Stimulated activated CD4-positive, alpha-beta T cell treated with anti-CD3 and anti-CD28 coated beads, Interleukin-12 subunit alpha, Interleukin-12 subunit beta, amount 100 ng/mL, for 24 hours (primary cell): ENCODE measurements around the gene OSBPL7.

Source experiments
- DNase-seq, 2 experiments: peaks; one replicate each; pipeline ENCODE4 v3.0.0-alpha.2; 2020; ENCODE audit warnings: low read depth in 2 of 2

The OSBPL7 gene, protein sequence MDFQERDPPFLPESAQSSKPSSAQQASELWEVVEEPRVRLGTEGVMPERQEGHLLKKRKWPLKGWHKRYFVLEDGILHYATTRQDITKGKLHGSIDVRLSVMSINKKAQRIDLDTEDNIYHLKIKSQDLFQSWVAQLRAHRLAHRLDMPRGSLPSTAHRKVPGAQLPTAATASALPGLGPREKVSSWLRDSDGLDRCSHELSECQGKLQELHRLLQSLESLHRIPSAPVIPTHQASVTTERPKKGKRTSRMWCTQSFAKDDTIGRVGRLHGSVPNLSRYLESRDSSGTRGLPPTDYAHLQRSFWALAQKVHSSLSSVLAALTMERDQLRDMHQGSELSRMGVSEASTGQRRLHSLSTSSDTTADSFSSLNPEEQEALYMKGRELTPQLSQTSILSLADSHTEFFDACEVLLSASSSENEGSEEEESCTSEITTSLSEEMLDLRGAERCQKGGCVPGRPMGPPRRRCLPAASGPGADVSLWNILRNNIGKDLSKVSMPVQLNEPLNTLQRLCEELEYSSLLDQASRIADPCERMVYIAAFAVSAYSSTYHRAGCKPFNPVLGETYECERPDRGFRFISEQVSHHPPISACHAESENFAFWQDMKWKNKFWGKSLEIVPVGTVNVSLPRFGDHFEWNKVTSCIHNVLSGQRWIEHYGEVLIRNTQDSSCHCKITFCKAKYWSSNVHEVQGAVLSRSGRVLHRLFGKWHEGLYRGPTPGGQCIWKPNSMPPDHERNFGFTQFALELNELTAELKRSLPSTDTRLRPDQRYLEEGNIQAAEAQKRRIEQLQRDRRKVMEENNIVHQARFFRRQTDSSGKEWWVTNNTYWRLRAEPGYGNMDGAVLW

DNA sequence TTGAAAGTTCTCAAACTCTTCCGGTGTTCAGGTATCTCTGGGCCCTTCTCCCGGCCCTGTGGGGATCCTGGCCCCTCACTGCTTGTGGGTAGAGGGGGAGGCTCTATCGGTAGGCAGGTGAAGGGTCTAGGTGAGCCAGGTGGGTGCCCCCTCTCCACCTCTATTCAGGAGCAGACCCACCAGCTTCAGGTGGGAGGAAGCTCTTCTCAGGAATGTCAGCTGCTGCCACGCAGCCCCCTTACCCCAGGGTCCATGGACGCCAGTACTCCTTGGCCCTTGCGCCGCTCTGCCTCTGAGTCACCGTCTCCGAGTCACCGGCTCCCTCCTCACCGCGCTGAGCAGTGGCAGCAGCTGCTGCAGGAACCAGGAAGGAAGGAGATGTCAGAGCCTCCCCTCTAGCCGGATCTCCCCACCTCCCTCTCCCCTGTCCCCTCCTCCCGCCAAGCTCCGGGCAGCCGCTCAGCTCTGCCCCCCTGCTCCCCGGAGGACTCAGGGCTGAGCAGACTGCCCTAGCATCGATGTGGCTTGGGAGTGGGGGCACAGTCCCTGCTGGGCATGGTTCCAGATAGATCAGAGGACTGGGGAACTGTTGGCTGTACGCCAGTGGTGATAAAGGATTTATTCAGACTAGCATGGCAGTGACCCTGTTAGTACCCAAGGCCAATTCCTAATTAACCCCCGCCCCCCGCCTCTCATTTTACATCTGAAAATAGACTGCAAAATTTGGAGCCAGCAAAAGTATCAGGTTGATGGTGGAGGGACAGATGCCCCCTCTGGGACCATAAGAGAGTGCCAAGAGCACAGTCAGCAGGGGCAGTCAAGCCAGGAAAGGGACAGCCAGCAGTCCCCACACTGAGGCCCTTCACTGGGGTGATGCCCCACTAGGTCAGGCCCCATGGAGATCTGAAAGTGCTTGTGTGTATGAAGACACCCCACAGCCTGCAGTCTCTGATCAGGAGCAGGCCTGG is at the start of gene OSBPL7:
Gene OSBPL7 (minus strand): TSS at position 371 of the 968 bp plus-strand sequence. CDS start 1,516 bp downstream, outside the sequence.
- DNase-seq = peak; percentile 52 to 58

DNA sequence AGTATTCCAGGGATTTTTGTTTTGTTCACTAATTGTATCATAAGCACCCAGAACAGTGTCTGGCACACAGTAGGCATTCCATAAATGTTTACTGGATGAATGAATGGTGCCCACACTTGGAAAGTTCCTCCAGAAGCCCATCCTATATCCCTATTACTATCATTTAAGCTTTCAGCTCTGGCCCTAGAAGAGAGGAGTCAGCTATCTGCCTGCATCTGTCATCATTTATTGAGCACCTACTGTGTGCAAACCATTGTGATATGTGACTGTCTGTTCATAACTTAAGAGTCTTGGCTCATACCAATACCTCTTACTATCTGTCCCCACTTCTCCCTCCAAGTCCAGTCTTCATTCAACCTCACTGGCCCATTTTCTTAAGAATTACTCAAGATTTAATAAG is 49.5 kb upstream of the OSBPL7 start:
- no peak for DNase-seq

DNA sequence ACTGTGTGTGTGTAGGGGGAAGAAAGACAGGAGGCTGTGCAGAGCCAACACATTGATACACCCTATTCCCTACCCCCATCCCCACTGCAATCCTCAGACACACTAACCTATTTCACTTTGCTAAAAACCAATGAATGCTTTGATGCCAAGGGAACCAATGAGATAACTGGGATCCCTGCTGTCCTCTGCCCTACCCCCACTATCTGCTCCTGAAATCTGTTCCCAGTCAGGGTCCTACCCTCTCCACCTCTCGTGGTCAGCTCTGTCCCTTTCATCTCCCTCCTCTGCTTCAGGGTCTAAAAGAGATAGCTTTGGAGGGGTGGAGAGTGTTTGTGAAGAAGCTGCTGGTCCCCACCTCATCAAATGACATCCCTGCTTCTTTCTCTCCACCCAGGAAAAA is 48.5 kb upstream of the OSBPL7 start:
- no peak for DNase-seq

DNA sequence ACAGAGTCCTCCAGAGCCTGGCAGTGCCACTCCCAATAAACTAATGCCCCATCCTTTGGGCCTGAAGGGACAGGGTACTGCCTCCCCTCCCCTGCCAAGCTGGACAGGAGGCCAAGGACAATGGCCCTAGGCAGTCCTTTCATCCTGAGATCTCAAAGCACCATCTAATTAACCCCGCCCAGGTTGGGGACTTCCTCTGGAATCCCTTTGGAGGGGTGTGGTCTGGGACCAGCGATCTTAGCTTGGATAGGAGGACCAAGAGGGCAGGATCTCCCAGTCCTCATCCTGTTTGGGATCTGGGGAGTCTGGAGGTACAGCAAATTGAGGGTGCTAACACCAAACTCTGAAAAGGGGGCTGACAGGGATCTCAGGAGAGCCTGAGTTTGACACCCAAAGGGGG is 47.5 kb upstream of the OSBPL7 start:
- no peak for DNase-seq

DNA sequence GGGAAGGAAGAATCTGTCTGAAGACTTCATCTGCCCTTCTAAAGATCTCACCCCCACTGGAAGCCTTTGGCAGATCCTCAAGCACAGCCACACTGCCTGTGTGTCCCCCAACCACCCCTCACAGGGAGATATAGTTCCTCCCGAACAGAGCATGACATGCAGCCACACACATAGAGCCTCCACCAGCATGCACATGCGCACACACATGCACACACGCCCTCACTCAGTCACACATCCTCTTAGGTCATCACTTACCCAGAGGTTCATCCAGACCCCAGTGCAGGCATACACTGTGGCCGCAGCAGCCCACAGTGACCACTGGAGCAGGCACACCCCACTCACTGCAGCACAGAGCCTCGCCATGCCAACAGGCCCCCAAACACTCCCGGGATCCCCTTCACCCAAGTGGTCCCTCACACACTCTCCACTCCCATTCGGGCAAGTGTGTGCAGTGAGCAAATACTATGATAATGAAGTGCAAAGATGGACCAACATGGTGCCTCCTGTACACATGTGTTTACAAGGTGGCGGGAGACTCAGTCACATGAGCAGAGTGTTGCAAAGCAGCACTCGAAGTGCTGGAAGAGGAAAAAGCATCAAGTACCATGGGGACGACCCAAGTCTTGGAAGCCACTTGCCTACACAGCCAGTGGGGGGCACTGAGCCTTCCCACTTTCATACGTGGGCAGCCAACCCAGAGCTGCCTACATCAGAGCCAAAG is 46.4 kb upstream of the OSBPL7 start:
- DNase-seq = no peak

DNA sequence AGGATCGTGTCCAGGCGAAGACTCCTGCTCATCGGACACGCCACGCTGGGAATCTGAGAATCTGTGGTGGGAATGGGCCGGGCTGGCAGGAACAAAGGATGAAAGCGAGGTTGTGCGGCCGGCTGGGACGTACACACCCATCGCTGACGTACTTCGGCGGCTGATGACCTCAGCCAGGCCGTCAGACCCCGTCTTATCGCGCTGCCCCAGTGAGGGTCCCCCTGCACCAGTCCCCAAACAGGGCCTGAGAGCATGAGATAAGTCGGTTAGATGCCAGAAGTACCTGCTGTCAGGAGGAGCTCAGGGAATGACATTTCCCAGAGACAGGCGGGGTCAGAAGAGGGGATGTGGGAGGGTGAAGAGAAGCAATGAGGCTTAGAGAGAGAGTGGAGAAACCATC is 45.3 kb upstream of the OSBPL7 start:
- DNase-seq = no peak

DNA sequence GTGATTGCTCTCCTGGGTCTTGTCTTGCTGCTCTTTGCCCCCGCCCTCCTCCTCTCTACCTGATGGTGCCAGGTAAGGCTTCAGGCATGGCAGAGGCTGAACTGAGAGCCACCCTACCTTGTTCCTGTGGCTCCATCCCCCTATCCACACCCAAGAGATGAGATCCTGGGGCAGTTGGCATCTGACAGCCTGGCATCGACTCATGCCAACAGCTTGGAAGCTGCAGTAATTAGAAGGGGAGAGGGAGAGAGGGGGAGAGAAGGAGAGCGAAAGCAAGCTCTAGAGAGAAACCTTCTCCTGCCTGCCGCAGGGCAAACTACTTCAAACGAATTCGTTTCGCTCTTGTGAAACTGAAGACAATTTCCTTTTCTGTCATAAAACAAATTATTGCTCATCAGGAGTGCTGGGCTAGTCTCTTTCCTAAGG is 43.2 kb upstream of the OSBPL7 start:
- DNase-seq = no peak

DNA sequence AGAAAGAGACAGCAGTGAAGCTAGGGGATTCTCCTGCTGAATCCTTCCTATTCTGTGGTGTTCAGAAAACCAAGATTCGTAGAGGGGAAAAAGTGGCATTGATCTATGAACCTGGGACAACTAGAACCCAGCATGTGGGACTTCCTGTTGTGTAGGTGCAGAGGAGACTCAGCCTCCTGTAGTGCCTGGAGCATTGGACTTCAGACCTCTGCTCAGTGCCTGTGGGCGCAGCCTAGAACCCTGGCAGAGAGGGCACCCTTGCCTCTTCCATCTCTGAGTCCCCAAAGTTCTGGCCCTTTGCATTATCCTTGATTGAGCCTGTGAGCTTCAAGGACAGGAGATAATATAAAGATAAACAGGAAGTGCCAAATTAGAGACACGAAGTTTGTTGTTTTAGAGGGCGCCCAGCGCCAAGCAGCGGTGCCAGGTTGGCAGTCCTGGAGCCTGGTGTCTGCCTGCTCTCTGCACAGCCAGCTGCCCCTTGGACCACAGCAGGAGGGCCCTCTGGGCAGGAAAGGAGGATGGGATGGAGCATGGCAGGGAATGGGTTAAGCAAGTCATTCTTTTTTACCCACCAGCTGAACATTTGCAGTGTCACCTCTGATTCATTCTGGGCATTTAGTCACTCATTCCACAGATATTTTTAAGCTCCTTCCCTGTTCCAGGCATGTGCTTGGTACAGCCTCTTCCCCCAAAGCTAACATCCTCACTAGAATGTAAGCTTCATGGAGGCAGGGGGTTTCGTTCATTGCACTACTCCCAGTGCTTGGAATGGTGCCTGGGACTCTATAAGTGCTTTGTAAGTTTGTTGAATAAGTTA is 41.2 kb upstream of the OSBPL7 start:
- no peak for DNase-seq

DNA sequence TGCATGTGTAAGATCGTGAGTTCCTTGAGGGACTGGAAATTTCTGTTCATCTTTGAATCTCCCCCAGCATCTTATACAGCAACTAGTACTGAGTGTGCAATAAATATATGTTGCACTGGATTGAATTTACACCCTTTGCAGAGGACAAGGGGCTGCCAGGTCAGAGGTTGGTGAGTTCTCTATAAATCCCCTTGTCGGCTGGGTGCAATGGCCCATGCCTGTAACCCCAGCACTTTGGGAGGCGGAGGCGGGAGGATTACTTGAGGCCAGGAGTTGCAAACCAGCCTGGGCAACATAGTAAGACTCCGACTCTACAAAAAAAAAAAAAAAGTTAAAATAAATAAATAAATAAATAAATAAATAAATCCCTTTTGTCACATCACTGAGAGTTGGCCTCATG is 38.8 kb upstream of the OSBPL7 start:
- DNase-seq = no peak

DNA sequence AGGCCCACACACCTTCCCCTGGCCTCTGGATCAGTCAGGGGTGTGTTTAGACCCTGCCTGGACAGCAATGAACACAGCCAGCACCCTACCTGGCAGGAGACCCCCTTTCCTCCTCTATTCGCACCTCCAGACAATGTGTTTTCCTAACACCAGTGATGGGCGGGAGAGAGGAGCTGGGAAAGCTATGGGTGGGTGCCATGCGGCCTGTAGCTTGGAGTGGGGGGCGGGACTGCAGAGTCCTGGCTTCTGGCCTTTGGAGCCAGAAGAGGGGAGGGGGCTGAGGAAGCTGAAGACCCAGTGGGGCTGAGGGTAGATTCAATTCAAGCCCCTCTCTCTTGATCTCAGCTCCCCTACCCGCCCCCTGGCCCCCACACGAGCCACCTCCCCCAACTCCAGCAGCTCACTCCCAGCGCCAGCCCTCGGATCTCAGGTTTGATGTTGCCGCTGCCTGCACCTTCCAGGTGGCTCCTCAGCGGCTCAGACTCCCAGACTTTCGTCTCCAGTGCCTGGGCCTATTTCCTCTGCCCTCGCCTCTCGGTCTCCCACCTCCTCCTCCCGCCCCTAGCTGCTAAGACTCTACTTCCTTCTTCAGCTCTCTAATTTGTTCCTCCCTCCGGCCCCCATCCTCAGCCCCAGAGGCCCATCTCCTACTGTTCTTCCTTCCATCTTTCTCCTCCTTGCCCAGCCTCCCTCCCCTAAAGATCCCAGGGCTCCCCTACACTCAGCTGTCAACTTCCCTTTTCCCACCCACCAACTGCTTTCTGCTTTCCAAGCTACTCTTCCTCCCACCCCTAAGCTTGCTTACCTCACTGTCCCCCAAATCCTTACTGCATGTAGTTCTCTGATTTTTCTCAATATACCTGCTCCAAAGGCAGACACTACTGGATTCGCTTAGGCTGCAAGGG is 36.2 kb upstream of the OSBPL7 start:
- DNase-seq = no peak

DNA sequence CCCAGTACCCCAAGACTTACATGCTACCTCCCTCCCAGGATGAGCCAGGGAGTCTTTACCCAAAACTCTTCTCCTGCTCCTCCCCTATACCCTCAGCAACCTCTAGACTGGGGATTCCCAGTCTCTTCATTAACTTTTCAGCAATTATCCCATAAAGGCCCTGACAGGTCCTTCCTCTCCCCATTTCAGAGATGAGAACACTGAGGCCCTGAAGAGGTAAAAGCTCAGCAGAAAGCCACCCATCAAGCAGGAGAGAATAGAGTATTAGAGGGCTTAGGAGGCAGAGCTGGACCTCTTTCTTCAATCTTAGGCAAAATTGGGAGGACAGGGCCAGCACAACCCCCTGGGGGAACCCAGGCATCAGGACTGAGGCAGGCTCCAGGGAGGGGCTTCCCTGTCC is 35.2 kb upstream of the OSBPL7 start:
- DNase-seq = no peak

DNA sequence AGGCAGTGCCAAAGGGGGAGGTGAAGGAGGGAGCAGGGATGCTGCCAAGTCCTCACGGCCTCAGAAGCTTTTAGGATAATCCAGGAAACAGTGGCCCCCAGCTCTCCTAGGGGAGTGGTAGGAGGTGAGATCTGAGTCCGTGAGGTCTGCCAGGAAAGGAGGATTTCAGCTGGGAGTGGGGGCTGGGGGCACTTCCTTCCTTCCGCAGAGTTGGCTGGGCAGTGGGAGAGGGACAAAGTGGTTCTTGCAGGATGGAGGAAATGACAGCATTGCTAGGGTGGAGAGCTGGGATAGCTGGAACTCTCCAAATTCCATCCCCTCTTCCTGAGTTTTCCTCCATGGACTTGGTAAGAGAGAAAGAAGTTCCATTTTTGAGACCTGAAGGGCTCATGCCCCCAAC is 34.1 kb upstream of the OSBPL7 start:
- DNase-seq = no peak

DNA sequence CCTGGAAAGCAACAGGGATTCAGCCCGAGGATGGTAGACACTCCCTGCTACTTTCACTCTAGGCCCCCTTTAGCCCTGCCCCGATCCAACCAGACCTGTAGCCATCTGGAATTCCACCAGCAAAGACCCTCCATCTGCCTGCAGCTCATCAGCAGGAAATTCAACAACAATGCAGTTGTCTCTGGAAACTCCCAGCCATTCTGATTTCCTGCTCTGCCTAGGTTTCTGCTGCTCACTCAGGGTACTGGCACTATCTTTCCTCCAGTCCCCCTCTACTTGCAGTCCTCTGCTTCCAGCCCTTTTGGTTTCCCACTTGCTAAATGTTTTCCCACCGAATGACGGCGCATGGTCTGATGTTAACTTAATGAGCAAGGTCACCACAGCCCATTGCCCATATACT is 32.0 kb upstream of the OSBPL7 start:
- DNase-seq = no peak

DNA sequence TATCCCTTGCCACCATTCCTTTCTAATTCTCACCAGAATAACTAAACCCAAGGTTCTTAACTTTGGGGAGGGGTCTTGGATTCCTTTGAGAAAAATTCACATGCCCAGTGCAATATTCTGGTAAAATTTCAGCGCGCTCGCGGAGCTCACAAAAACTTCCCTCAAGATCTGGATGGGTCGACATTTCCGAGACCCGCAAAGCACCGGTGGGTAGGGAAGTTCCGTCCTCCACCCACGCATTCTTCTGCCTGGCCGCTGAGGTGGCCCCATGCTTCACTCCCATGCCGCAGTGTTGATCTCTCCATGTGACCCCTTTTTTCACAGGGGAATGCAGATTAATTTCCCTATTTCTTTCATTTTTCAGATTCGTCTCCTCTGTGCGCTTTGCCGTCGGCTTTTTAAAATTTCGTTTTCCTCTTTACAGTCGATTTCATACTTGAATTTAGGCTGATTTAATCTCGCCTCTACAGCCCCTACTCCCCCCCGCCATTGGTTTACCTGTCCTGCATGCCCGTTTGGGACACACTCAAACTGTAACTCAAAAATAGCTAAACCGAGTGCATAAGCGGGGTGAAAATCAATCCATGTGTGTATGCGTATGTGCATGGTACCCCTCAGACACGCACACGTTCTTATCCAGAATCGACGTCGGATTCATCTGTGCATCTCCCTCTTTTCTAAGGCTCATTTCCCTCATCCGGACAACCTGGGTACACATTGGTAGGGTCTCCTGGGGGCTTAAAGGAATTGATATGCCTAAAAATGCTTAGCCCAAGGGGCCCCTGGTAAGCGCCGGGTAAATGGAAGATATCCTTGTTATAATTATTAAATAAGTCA is 30.7 kb upstream of the OSBPL7 start:
- DNase-seq = no peak

DNA sequence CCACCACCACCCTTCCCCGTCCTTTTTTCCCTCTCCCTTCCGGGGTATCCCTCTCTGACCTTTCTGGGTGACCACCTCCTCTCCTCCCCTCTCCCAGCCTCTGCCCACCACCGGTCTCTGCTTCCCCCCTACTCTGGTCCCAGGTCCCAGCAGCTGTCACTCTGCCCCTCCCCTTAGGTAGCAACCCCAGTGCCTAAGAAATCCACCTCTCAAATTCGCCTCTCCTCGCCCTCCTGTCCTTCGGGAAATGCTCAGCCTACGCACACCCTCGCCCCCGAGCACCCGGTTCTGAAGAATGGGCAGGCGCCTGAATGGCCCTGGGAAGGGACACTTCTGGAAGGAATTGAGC is 30.1 kb upstream of the OSBPL7 start:
- no peak for DNase-seq

DNA sequence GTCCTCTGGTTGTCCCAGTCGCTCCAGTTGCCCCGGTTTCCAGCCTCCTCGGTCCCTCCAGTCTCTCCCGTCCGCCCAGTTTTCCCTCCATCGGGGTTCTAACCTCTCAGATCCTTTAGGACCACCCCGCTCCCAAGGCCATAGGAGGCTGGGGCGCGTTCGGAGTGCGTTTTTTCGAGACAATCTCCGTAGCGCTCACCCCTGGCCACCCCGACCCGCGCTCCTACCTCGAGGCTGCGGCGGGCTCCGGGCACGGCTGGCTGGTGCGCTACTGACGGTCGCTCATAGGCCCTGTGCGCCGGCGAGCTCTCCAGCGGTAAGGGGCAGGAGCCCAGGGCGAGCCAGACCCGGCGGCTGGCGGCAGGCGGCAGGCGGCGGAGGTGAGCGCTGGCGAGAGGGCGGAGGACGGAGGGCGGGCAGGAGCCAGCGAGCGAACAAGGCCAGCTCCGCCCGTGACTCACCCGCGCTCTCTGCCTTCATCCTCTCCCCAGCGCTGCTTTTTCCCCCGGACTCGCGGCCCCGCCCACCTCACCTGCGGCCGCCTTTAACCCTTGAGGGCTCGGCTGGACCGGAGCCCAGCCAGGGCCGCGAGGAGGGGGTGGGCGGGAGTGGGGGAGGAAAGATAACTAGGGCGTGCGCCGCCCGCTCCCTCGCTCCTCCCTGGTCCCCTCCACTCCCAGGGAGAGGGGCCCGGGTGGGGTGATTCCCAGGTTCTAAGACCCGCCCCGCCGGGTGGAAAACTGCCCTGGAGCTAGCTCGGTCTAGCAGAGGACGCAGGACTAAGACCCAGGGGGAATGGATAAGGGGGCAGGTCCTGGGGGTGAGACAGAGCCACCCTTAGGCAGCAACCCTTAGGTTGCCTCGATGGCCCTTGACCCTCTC is 29.3 kb upstream of the OSBPL7 start, which contains the start of gene SP6:
Gene SP6 (minus strand): TSS at position 472 of the 882 bp plus-strand sequence. CDS start 2,734 bp downstream, outside the sequence.
- DNase-seq = peak; percentile 39 to 68

DNA sequence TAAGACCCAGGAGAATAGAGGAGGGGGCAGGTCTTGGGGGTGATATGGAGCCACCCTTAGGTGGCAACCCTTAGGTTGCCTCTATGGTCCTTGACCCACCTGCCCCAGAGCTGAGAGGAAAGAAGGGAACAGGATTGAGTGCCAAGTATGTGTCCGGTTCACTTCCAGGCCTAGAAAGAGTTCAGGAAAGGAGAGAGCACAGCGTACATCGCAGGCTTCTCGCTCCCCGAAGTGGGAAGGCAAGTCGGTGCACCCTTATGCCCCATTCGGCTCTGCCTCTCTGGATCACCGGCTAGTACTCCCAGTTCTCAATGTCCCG is 28.7 kb upstream of the OSBPL7 start:
- no peak for DNase-seq

DNA sequence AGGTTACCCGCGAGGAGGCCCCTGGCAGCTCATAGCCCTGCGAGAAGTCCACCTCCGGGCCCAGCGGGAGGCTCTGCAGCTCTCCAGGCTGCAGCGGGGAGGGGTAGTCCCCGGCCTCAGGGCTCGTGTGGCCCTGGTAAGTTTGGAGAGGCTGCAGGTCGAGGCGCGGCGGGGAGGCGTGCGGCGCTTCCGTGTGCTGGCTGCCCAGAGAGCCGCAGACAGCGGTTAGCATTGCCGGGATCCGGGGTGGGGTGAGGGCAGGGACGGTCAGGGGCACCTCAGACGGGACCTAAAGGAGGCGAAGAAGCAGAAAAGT is 26.6 kb upstream of the OSBPL7 start:
- no peak for DNase-seq
